ENCODE measurements around the gene PCYT1A. TPM values are rescaled to one million over a fixed set of nuclear protein-coding genes. Genes with fewer than 3 reads are reported as not detected.
"Not testable (repeated sequence)": the region's sequence is repeated elsewhere in the genome, so short reads cannot be mapped to it uniquely, and the experiment has no call there.

PCYT1A gene
- total RNA-seq, 2 donors from 2014 or later, result 30.9 to 47.8 TPM

DNA sequence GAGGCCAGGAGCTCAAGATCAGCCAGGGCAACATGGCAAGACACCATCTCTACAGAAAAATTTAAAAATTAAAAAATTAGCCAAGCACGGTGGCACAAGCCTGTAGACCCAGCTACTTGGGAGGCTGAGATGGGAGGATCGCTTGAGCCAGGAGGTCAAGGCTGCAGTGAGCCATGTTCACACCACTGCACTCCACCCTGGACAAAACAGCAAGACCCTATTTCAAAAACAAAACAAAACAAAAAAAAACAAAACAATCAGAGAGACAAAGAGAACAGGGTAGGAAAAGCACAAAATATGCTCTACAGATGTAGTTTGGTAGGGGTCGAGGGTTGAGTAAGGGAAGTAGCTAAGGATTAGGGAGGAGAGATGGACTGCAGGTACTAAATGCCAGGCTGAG lies 27.1 kb upstream of the PCYT1A start:
- intact Hi-C loops (cut with DNase I), result no loop called here
- WGBS, 2 donors, result 97 to 100% methylated on average over 3 of the region's 3 CpGs
- ATAC-seq, result no peak

DNA sequence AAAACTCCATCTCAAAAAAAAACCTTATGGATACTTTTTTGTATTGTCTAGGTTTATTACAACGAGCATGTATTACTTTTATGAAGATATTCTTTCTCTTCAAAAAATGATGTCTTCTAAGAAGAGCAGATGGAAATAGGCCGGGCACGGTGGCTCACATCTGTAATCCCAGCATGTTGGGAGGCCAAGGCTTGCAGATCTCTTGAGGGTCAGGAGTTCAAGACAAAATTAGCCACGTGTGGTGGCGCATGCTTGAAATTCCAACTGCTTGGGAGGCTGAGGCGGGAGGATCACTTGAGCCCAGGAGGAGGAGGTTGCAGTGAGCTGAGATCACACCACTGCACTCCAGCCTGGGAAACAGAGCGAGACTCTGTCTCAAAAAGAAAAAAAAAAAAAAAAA lies 26.6 kb upstream of the PCYT1A start:
- H3K4me3 ChIP-seq; H3K27me3 ChIP-seq; H3K9me3 ChIP-seq; H3K36me3 ChIP-seq (replicated peaks in 1 of 2; ENCODE audit: insufficient read depth in 1 of 2, low read depth in 2 of 2); DNase-seq; intact Hi-C loops (cut with DNase I); ATAC-seq; H3K4me1 ChIP-seq; H3K27ac ChIP-seq: not testable (repeated sequence)
- WGBS, 2 donors, result 86 to 89% methylated on average over 7 of the region's 7 CpGs

More for the DNA sequence above, 27.1 kb upstream of the PCYT1A start:
- Histone ChIP-seq H3K36me3 (replicated peaks in 1 of 2; ENCODE audit: insufficient read depth in 1 of 2, low read depth in 2 of 2) (no peaks in the 10 kb centered on the region), H3K4me3 (no peak overlapping the region), H3K4me1 (peaks cover 4% of the 10 kb centered on the region), H3K27ac (no peak overlapping the region), H3K9me3 (no peaks in the 10 kb centered on the region), H3K27me3 (no peaks in the 10 kb centered on the region)
- DNase-seq, result no peak
- TF ChIP-seq, protein P1, sequence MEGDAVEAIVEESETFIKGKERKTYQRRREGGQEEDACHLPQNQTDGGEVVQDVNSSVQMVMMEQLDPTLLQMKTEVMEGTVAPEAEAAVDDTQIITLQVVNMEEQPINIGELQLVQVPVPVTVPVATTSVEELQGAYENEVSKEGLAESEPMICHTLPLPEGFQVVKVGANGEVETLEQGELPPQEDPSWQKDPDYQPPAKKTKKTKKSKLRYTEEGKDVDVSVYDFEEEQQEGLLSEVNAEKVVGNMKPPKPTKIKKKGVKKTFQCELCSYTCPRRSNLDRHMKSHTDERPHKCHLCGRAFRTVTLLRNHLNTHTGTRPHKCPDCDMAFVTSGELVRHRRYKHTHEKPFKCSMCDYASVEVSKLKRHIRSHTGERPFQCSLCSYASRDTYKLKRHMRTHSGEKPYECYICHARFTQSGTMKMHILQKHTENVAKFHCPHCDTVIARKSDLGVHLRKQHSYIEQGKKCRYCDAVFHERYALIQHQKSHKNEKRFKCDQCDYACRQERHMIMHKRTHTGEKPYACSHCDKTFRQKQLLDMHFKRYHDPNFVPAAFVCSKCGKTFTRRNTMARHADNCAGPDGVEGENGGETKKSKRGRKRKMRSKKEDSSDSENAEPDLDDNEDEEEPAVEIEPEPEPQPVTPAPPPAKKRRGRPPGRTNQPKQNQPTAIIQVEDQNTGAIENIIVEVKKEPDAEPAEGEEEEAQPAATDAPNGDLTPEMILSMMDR (IDR thresholded peaks at IDR 0.05), result no peak
- TF ChIP-seq POLR2A (IDR thresholded peaks at IDR 0.05), result no peak

DNA sequence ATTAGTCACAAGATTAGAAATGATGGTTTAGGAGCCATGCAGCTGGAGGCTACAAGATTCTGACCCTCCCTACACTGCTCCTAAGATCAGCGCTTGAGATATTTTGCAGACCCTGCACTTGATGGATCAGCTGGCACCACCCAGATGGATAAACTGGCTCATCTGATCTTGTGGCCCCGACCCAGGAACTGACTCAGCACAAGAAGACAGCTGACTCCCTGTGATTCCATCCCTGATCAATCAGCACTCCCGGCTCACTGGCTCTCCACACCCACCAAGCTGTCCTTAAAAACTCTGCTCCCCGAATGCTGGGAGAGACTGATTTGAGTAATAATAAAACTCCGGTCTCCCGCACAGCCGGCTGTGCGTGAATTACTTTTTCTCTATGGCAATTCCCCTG lies 15.4 kb upstream of the PCYT1A start:
- H3K9me3 ChIP-seq; H3K27me3 ChIP-seq; DNase-seq; intact Hi-C loops (cut with DNase I); H3K4me1 ChIP-seq; ATAC-seq; H3K36me3 ChIP-seq (replicated peaks in 1 of 2; ENCODE audit: insufficient read depth in 1 of 2, low read depth in 2 of 2); H3K27ac ChIP-seq; H3K4me3 ChIP-seq: not testable (repeated sequence)
- 86 to 87% methylated on average over 6 to 7 of the region's 8 CpGs for WGBS, 2 donors

DNA sequence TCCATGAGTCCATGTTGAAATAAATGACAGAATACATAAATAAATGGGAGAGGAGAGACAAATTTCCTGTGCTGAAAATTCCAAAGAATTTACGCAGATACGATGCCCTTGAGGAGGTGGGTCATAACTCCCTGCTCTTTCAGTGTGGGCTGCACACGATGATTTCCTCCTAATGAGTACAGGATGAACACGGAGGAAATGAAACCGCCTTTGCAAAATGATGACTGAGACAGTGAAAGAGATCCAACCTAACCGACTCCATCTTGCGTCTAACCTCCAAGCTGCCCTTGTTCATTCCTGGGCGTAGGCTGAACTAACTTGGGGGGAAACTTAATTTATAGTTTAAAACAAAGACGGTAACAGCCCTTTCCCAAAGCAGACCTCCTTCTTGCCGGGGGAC lies 15.0 kb upstream of the PCYT1A start:
- H3K4me3 ChIP-seq; H3K4me1 ChIP-seq; DNase-seq; H3K9me3 ChIP-seq; H3K36me3 ChIP-seq (replicated peaks in 1 of 2; ENCODE audit: insufficient read depth in 1 of 2, low read depth in 2 of 2); H3K27me3 ChIP-seq; intact Hi-C loops (cut with DNase I); ATAC-seq; H3K27ac ChIP-seq: not testable (repeated sequence)
- WGBS, 2 donors, result 68 to 71% methylated on average over 5 of the region's 10 CpGs

DNA sequence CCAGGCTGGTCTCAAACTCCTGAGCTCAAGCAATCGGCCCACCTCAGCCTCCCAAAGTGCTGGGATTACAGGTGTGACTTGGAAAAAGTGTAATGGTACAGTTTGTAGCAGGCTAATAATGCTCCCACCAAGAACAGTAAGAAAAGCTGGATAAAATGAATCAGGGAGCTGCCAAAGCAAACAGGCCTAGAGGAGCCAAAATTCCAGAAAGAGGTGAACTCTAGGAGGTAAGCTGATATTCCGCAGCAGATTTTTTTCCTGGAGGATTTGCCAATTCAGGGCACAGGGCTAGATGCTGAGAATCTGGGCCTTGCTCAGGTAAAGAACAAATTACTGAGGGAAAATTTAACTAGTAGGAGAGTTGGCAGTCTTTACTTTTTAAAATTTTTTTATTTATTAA lies 11.0 kb upstream of the PCYT1A start:
- H3K9me3 ChIP-seq, result no peaks in the 10 kb centered on the region
- no peaks in the 10 kb centered on the region for H3K36me3 ChIP-seq (replicated peaks in 1 of 2; ENCODE audit: insufficient read depth in 1 of 2, low read depth in 2 of 2)
- peak overlapping the region in 1 of 4 donors; percentile 25 for H3K27ac ChIP-seq
- TF ChIP-seq, protein P1 (IDR thresholded peaks at IDR 0.05), result no peak
- TF ChIP-seq POLR2A (IDR thresholded peaks at IDR 0.05), result no peak
- H3K27me3 ChIP-seq, result no peaks in the 10 kb centered on the region
- WGBS, 2 donors, result 77 to 80% methylated on average over 2 of the region's 2 CpGs
- intact Hi-C loops (cut with DNase I), result no loop called here
- no peak for DNase-seq
- no peaks in the 10 kb centered on the region for H3K4me1 ChIP-seq
- H3K4me3 ChIP-seq, result no peak overlapping the region
- ATAC-seq, result no peak

DNA sequence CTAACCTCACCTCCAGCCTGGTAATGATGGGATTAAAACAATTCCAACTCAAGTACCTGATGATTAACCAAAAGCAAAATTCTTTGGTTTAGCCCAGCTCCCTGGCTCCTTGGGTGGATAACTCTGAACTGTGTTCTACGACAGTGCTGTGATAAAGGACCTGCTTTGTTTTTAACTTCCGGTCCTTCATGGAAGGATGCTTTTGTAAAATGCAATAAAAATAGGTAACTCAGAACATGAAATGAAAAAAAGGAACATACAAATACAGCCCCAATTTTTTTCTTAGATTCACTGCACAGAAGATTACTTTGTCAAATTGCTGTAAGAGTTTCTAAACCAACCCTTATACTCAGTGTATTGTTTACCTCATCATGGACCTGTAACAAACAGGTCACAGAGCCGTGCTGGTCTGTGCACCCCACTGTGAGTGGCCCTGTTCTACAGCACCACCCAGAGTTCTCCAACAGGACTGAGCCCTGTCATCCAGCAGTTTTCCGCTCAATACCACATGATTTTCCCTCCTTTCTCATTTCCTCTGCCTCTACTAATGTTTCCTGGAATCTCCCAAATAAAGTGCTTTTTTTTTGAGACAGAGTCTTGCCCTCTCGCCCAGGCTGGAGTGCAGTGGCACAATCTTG lies 4.9 kb upstream of the PCYT1A start:
- no peaks in the 10 kb centered on the region for H3K9me3 ChIP-seq
- H3K36me3 ChIP-seq (replicated peaks in 1 of 2; ENCODE audit: insufficient read depth in 1 of 2, low read depth in 2 of 2), result no peaks in the 10 kb centered on the region
- DNase-seq (no peak), ATAC-seq (no peak)
- H3K27me3 ChIP-seq, result no peaks in the 10 kb centered on the region
- no peak overlapping the region for H3K27ac ChIP-seq
- no peak overlapping the region for H3K4me3 ChIP-seq
- WGBS, 2 donors, result 71 to 74% methylated on average over 5 of the region's 5 CpGs
- H3K4me1 ChIP-seq, result no peaks in the 10 kb centered on the region
- TF ChIP-seq, protein P1 (IDR thresholded peaks at IDR 0.05), result no peak
- intact Hi-C loops (cut with DNase I), result no loop called here
